A673 (cell line): ENCODE data around the gene B4GALT3.

ENCODE experiments used
- EZH2 ChIP-seq: fragments of 200-600 bp; sonication (generic); IDR thresholded peaks from 2 replicates; pipeline ENCODE4 v1.6.1; 2017; ENCODE audit warnings: borderline replicate concordance, low read depth, mild to moderate bottlenecking, mixed read lengths, antibody characterized with exemption, low read length; ENCODE audit not compliant: poor library complexity, severe bottlenecking
- TF ChIP-seq, protein P1 (sequence below): fragments of 300-800, 200-600 bp; sonication (generic); conservative IDR thresholded peaks from 2 replicates; pipeline ENCODE4 v1.5.1; 2017; ENCODE audit warnings: low read depth, mild to moderate bottlenecking, antibody characterized with exemption, low read length, moderate library complexity, mixed read lengths

DNA sequence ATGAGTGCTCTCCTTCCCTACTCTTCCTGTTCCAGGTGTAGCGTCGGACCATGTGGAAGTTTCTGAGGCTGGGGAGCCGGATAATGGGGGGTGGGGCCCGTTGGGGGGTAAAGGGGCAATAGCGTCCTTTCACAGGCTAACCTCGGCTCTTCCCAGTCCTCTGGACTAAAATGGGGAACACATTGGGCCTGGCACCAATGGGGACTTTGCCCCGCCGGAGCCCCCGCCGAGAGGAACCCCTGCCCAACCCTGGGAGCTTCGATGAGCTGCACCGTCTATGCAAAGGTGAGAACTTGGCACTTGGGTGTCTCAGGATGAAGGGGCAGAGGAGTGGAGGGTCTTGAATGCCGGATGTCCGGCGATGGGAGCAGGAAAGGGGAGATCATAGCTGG is 49.0 kb upstream of the B4GALT3 start:
- TF ChIP-seq, protein P1, sequence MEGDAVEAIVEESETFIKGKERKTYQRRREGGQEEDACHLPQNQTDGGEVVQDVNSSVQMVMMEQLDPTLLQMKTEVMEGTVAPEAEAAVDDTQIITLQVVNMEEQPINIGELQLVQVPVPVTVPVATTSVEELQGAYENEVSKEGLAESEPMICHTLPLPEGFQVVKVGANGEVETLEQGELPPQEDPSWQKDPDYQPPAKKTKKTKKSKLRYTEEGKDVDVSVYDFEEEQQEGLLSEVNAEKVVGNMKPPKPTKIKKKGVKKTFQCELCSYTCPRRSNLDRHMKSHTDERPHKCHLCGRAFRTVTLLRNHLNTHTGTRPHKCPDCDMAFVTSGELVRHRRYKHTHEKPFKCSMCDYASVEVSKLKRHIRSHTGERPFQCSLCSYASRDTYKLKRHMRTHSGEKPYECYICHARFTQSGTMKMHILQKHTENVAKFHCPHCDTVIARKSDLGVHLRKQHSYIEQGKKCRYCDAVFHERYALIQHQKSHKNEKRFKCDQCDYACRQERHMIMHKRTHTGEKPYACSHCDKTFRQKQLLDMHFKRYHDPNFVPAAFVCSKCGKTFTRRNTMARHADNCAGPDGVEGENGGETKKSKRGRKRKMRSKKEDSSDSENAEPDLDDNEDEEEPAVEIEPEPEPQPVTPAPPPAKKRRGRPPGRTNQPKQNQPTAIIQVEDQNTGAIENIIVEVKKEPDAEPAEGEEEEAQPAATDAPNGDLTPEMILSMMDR, result no peak
- no peak for TF ChIP-seq EZH2
